Stomach (tissue), 4 donors: ENCODE results near the gene NOS3.

Experiments used
- CTCF ChIP-seq, 7 experiments: fragments of 450-650 bp in 4 of 7; fragments of 200-600 bp in 3 of 7; sonication (generic) in 3 of 7; IDR thresholded peaks; one replicate each; pipeline ENCODE4 v1.5.1; 2016 to 2019; ENCODE audit warnings: antibody characterized with exemption in 7 of 7, control low read depth in 2 of 7, mild to moderate bottlenecking in 1 of 7
- EP300 ChIP-seq: sonication (generic); formaldehyde crosslinking; IDR thresholded peaks from one replicate; pipeline ENCODE4 v1.6.1; 2017; ENCODE audit warnings: antibody characterized with exemption
- POLR2A ChIP-seq, 4 donors: fragments of 450-650 bp; IDR thresholded peaks; one replicate each; pipeline ENCODE4 v1.6.1; 2016; ENCODE audit warnings: antibody characterized with exemption in 4 of 4, control low read depth in 2 of 4, mild to moderate bottlenecking in 1 of 4, moderate library complexity in 1 of 4
- POLR2AphosphoS5 ChIP-seq, 3 donors: sonication (generic); formaldehyde crosslinking; IDR thresholded peaks; one replicate each; pipeline ENCODE4 v1.6.1; 2016; ENCODE audit warnings: antibody characterized with exemption in 3 of 3

GRCh38 chr7:150999001-150999400 is 8.2 kb downstream of the NOS3 start:
- no peak for TF ChIP-seq CTCF (IDR thresholded peaks at IDR 0.05)
- no peak for TF ChIP-seq EP300
- no peak for TF ChIP-seq POLR2A (IDR thresholded peaks at IDR 0.05)
- no peak for TF ChIP-seq POLR2AphosphoS5 (IDR thresholded peaks at IDR 0.05)
